Skeletal muscle tissue (tissue), 4 donors: ENCODE results near the gene RIGI. TPM values are rescaled to one million over a fixed set of nuclear protein-coding genes. Genes with fewer than 3 reads are reported as not detected.

Experiments
- H3K27ac ChIP-seq: one replicate; pipeline ENCODE4 v1.7.0; 2013; ENCODE audit warnings: mild to moderate bottlenecking, low read depth, low read length, inconsistent platforms
- H3K27me3 ChIP-seq, 3 donors: one replicate each; pipeline ENCODE4 v1.7.0; 2013; ENCODE audit warnings: low read length in 3 of 3; ENCODE audit not compliant: control insufficient read depth in 3 of 3, insufficient read depth in 3 of 3
- H3K36me3 ChIP-seq, 3 donors: one replicate each; pipeline ENCODE4 v1.7.0; 2013; ENCODE audit warnings: low read length in 3 of 3; ENCODE audit not compliant: control insufficient read depth in 3 of 3, insufficient read depth in 3 of 3
- H3K4me1 ChIP-seq, 3 donors: one replicate each; pipeline ENCODE4 v1.7.0; 2013; ENCODE audit warnings: low read length in 3 of 3, mild to moderate bottlenecking in 3 of 3; ENCODE audit not compliant: control insufficient read depth in 3 of 3, insufficient read depth in 3 of 3
- H3K4me3 ChIP-seq, 3 donors: one replicate each; pipeline ENCODE4 v1.7.0; 2013; ENCODE audit warnings: low read length in 3 of 3
- H3K9ac ChIP-seq, 3 donors: one replicate each; pipeline ENCODE4 v1.7.0; 2013; ENCODE audit warnings: low read length in 3 of 3, mild to moderate bottlenecking in 3 of 3, moderate library complexity in 2 of 3, low read depth in 1 of 3
- H3K9me3 ChIP-seq, 3 donors: one replicate each; pipeline ENCODE4 v1.7.0; 2013; ENCODE audit warnings: low read length in 3 of 3; ENCODE audit not compliant: control insufficient read depth in 3 of 3
- total RNA-seq: library from RNA; depleted of rRNA; stranded (reverse); fragments of >200 nt; gene quantifications from one replicate; pipeline ENCODE4 v1.2.3, GENCODE V29; 2014
- donor health status: Osteomylitis.

Gene RIGI
- 9.4 TPM for total RNA-seq

- Histone ChIP-seq H3K9ac (peak within 1 kb of the TSS; percentile 80 to 92 (median 84)), H3K4me1 (peaks cover 19 to 28% (median 28%) of the 10 kb centered on the region in 3 donors), H3K9me3 (no peaks in the 10 kb centered on the region), H3K36me3 (no peaks in the 10 kb centered on the region), H3K27me3 (no peaks in the 10 kb centered on the region), H3K27ac (peak within 1 kb of the TSS; percentile 77), H3K4me3 (peak within 1 kb of the TSS; percentile 91 to 98 (median 95))
Measured at GRCh38 chr9:32526041-32526706, at the start of gene RIGI. Gene RIGI, minus strand, starts transcription at chr9:32526196. Its CDS starts 30 bp downstream, at chr9:32526166.

DNA sequence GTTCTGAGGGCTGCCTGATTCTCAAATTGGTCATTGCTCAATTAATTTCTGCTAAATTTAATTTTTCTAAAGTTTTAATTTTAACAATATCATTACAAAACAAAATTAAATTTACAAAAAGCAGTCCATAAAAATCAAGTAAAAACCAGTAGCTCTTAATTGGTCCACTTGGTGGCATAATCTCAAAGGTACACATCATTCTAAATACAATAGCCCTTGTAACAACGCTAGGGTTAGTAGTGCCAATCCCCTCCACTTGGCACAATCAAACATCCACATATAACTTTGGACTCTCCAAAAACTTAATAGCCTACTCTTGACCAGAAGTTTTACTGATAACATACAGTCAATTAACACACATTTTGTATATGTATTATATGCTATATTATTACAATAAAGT, 48.9 kb upstream of the RIGI start:
- Histone ChIP-seq H3K27ac (no peak overlapping the region), H3K36me3 (peaks cover 0 to 3% (median 2%) of the 10 kb centered on the region in 3 donors), H3K9ac (no peak overlapping the region)

GRCh38 chr9:32573821-32574220, 47.8 kb upstream of the RIGI start:
- H3K9me3 ChIP-seq, result no peaks in the 10 kb centered on the region
- peaks cover 12 to 24% (median 19%) of the 10 kb centered on the region in 3 donors for H3K4me1 ChIP-seq
- H3K9ac ChIP-seq, result peak overlapping the region in 1 of 3 donors; percentile 94
- H3K36me3 ChIP-seq, result peaks cover 0 to 8% (median 2%) of the 10 kb centered on the region in 3 donors
- H3K27ac ChIP-seq, result peak overlapping the region; percentile 87
- H3K27me3 ChIP-seq, result no peaks in the 10 kb centered on the region
- peak overlapping the region in 2 of 3 donors; percentile 97 to 98 for H3K4me3 ChIP-seq

More for the DNA sequence above, 48.9 kb upstream of the RIGI start:
- Histone ChIP-seq H3K4me1 (peaks cover 12 to 23% (median 19%) of the 10 kb centered on the region in 3 donors), H3K9me3 (no peaks in the 10 kb centered on the region), H3K4me3 (no peak overlapping the region), H3K27me3 (no peaks in the 10 kb centered on the region)

DNA sequence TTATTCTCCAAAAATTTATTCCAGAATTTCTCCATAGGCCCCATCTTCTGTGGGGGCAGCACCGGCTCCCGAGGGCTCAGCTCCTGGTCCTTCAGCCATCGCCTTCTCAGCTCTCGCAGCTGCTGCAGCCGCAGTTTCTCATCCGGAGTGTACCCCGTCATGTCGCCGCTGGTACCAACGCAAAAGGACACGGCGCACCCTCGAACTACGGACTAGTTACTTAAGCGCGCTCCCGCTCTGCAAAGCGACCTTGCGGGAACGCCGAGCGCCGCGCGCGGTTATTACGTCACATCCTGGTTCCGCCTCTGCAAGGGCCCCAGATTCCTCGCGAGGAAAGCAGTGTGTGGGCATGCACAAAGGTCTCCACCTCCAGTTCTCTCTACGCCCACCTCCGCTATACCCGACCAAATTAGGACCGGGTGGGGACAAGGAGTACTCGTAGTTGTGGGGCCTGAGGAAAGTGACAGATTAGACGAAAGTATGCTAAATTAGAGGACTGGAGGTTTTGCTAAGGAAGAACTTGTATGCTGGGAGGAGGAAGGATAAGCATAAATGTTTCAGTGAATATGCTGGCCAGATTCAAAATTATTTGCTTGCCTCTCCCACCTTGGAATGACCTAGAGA, 47.0 kb upstream of the RIGI start, which contains the start of gene NDUFB6:
NDUFB6 (minus strand) TSS at position 260 of the 624 bp plus-strand sequence; CDS start at position 161, 99 bp downstream.
- Histone ChIP-seq H3K9ac (peak within 1 kb of the TSS; percentile 94 to 97 (median 95)), H3K36me3 (peaks cover under 1 to 11% (median 2%) of the 10 kb centered on the region in 3 donors), H3K27me3 (no peaks in the 10 kb centered on the region), H3K4me3 (peak within 1 kb of the TSS; percentile 86 to 98 (median 97)), H3K9me3 (no peaks in the 10 kb centered on the region), H3K27ac (peak within 1 kb of the TSS; percentile 87), H3K4me1 (peaks cover 12 to 24% (median 19%) of the 10 kb centered on the region in 3 donors)

DNA sequence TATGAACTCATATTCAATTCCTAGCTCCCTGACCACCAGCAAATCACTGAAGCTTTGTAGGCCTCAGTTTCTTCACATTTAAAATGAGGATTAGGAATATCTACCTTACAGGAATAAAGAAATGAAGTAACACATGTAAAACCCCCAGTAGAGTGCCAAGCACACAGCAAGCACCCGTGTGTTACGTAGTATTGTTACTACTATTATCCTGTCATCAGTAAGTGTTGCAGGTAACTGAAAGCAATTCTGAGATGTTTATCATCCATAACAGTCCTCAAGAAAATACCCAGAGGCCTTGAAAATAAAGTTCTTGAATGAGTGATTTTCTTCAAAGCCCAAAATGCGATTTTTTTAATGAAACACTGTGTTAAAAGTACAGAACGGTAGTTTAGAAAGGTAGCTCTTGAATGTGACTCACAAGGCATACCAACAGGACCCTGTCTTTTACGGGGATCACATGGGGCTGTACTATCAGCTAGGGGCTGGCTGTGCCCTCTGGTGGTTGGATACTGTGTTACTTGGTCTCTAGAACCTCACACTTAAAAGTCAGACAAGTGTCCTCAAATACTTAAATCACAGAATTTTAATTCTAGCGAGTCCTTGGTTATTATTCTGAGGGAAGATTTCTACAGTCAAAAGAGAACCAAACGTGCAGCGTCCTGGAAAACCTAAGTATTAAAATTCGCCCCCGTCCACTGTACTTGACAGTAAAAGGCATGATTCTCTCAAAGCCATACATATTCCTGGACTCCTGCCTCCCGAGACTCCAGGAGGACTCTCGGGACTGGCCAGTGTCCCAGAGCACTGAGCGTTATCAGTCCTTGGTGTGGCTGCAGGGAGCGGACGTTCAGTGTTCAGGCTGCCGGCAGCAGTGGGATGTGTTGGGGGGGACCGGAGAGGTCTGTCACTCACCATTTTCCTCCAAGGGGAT, 46.2 kb upstream of the RIGI start:
- no peaks in the 10 kb centered on the region for H3K9me3 ChIP-seq
- peak overlapping the region; percentile 94 to 97 (median 95) for H3K9ac ChIP-seq
- H3K4me1 ChIP-seq, result peaks cover 12 to 24% (median 19%) of the 10 kb centered on the region in 3 donors
- H3K27ac ChIP-seq, result peak overlapping the region; percentile 87
- no peaks in the 10 kb centered on the region for H3K27me3 ChIP-seq
- H3K4me3 ChIP-seq, result peak overlapping the region; percentile 86 to 98 (median 97)
- H3K36me3 ChIP-seq, result peaks cover 2 to 16% (median 3%) of the 10 kb centered on the region in 3 donors

DNA sequence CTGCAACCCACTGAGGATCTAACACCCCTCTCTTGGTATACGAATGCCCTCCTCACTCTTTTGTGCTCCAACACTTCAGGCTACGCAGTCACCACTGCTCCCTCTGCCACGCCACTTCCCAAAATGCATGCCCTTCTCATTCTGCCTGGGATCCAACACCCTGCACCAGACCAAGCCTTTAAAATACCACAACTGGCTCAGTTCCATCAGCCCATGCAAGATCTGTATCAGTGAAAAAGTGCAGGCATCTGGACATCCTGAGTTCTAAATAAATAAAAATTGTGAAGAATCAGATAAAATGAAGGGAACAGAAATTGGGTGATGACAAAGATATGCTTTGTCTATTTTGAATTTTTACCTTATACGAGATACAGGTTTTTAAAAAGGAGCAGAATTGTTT, 44.3 kb upstream of the RIGI start:
- peaks cover 12 to 24% (median 19%) of the 10 kb centered on the region in 3 donors for H3K4me1 ChIP-seq
- no peak overlapping the region for H3K27ac ChIP-seq
- H3K9me3 ChIP-seq, result no peaks in the 10 kb centered on the region
- peaks cover 12 to 27% (median 18%) of the 10 kb centered on the region in 3 donors for H3K36me3 ChIP-seq
- H3K4me3 ChIP-seq, result no peak overlapping the region
- no peak overlapping the region for H3K9ac ChIP-seq
- H3K27me3 ChIP-seq, result no peaks in the 10 kb centered on the region

- no peak overlapping the region for H3K4me3 ChIP-seq
- H3K9me3 ChIP-seq, result no peaks in the 10 kb centered on the region
- H3K27me3 ChIP-seq, result no peaks in the 10 kb centered on the region
- H3K36me3 ChIP-seq, result peaks cover 16 to 34% (median 23%) of the 10 kb centered on the region in 3 donors
- peaks cover 2 to 14% (median 6%) of the 10 kb centered on the region in 3 donors for H3K4me1 ChIP-seq
- H3K9ac ChIP-seq, result no peak overlapping the region
- H3K27ac ChIP-seq, result no peak overlapping the region
Measured at GRCh38 chr9:32566770-32567169, 40.8 kb upstream of the RIGI start.

DNA sequence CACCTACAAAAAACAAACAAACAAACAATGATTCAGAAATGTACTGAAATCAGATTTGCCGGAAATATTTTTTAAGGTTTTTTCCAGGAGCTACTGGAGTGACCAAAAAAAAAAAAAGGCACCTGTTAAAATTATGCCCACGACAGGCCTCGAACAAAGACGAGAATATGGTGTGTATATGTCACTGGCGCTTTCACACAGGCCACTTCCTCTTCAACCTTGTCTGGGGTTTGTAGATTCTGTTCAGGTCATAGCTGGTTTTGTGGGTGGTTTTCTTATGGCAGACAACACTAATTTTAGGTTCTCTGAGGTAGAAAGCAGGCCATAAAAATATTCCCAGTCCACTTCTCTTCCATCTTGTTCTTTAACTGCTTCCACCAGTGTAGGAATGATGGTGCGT, 40.0 kb upstream of the RIGI start:
- Histone ChIP-seq H3K4me3 (no peak overlapping the region), H3K9me3 (no peaks in the 10 kb centered on the region), H3K9ac (no peak overlapping the region), H3K27ac (no peak overlapping the region), H3K27me3 (no peaks in the 10 kb centered on the region), H3K4me1 (peaks cover 0 to 6% (median under 1%) of the 10 kb centered on the region in 3 donors), H3K36me3 (peaks cover 16 to 34% (median 23%) of the 10 kb centered on the region in 3 donors)

DNA sequence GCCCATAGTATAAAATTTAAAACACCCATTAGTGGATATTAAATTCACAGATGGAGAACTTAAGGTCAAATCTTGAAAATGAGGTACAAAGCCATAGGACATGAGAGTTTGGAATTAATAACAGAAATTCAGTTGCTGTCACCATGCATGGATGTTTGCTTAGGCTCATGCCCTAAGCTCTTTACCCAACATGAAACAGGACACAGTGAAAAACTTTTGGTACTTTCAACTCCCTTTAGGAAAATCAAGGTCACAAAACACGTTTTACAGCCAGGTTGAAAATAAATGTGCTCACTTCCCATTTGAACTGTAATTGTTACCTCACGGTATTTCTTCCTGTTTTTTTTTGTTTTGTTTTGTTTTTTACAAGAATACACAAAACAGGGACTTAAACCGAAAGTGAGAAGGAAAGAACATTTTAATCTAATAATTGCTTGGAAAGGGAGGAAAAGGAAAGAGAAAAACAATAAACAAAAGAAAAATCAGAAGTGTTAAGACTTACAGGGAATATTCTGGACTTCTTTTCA, 32.5 kb upstream of the RIGI start:
- peaks cover 0 to 1% (median 0%) of the 10 kb centered on the region in 3 donors for H3K4me1 ChIP-seq
- H3K4me3 ChIP-seq, result no peak overlapping the region
- H3K9ac ChIP-seq, result no peak overlapping the region
- no peaks in the 10 kb centered on the region for H3K27me3 ChIP-seq
- H3K27ac ChIP-seq, result no peak overlapping the region
- no peaks in the 10 kb centered on the region for H3K9me3 ChIP-seq
- H3K36me3 ChIP-seq, result peaks cover 0 to 2% (median 0%) of the 10 kb centered on the region in 3 donors
